CD4-positive, alpha-beta T cell (primary cell): ENCODE measurements around the gene PHTF1. TPM values are rescaled to one million over a fixed set of nuclear protein-coding genes. Genes with fewer than 3 reads are reported as not detected.
A peak's percentile ranks its signal among the peaks of the same experiment; 100 is the strongest.

Experiments used
- ATAC-seq: fragments of 200-7000 bp; cut with Tn5 transposase; one replicate; pipeline ENCODE4 v1.10.0; 2022; ENCODE audit warnings: mild to moderate bottlenecking; ENCODE audit not compliant: poor library complexity
- CTCF ChIA-PET: fragments of 350-600 bp; sonication (Branson Sonifier 250); formaldehyde crosslinking; loops from one replicate; lab custom pipeline; 2021; ENCODE audit warnings: antibody characterized with exemption, inconsistent platforms; lab: Charles Lee
- POLR2A ChIA-PET: fragments of 350-600 bp; sonication (Branson Sonifier 250); formaldehyde crosslinking; loops from one replicate; lab custom pipeline; 2021; ENCODE audit warnings: antibody characterized with exemption, inconsistent platforms; lab: Charles Lee
- DNase-seq, 14 experiments: peaks; one replicate each; pipeline ENCODE4 v3.0.0-alpha.2; 2013 to 2020; ENCODE audit warnings: mixed read lengths in 2 of 14
- H3K27ac ChIP-seq, 2 donors: one replicate each; pipeline versions ENCODE4 v1.5.1 to v1.7.0; 2013; ENCODE audit warnings: low read length in 2 of 2, low read depth in 1 of 2, mild to moderate bottlenecking in 1 of 2
- H3K27me3 ChIP-seq, 2 experiments: 1 replicate in 1 of 2; 2 replicates in 1 of 2; pipeline versions ENCODE4 v1.6.1 to v1.7.0; 2013; ENCODE audit warnings: low read length in 2 of 2, control low read depth in 1 of 2, mild to moderate bottlenecking in 1 of 2, moderate library complexity in 1 of 2; ENCODE audit not compliant: insufficient read depth in 2 of 2, control insufficient read depth in 1 of 2
- H3K36me3 ChIP-seq: one replicate; pipeline ENCODE4 v1.6.1; 2013; ENCODE audit warnings: low read length, control low read depth; ENCODE audit not compliant: insufficient read depth
- H3K4me1 ChIP-seq: one replicate; pipeline ENCODE4 v1.6.1; 2013; ENCODE audit warnings: low read length, control low read depth; ENCODE audit not compliant: insufficient read depth
- H3K4me3 ChIP-seq: one replicate; pipeline ENCODE4 v1.5.1; 2013; ENCODE audit warnings: mild to moderate bottlenecking, low read length, moderate library complexity
- H3K9me3 ChIP-seq, 2 experiments: 1 replicate in 1 of 2; 2 replicates in 1 of 2; pipeline versions ENCODE4 v1.6.1 to v1.7.0; 2013; ENCODE audit warnings: low read length in 2 of 2, mild to moderate bottlenecking in 2 of 2, control low read depth in 1 of 2, moderate library complexity in 1 of 2; ENCODE audit not compliant: control insufficient read depth in 1 of 2, insufficient read depth in 1 of 2
- H3K27ac Mint-ChIP-seq: one replicate; pipeline ENCODE4 v1.8.0; 2020; ENCODE audit warnings: mixed read lengths
- H3K27me3 Mint-ChIP-seq: one replicate; pipeline ENCODE4 v1.8.0; 2021; ENCODE audit warnings: mixed read lengths
- H3K36me3 Mint-ChIP-seq: one replicate; pipeline ENCODE4 v1.8.0; 2021; ENCODE audit warnings: low read depth, mixed read lengths
- H3K4me1 Mint-ChIP-seq: one replicate; pipeline ENCODE4 v1.8.0; 2021; ENCODE audit warnings: low read depth, mixed read lengths
- H3K4me3 Mint-ChIP-seq: one replicate; pipeline ENCODE4 v1.8.0; 2020; ENCODE audit warnings: mild to moderate bottlenecking, mixed read lengths
- H3K9me3 Mint-ChIP-seq: one replicate; pipeline ENCODE4 v1.8.0; 2020; ENCODE audit warnings: mixed read lengths
- intact Hi-C, 2 experiments: fragments of 100-400 bp; cut with DNase I in 1 of 2; cut with micrococcal nuclease in 1 of 2; formaldehyde crosslinking; loops; one replicate each; pipeline versions ENCODE4 v1.15.1 to v1.9.0; 2023 to 2025; cut with DNase I, micrococcal nuclease
- total RNA-seq, 174 experiments: library from RNA in 2 of 174; stranded (reverse) in 2 of 174; gene quantifications; one replicate each; pipeline ENCODE4 v1.2.3 and lab custom pipeline; 2021 to 2026
- TF ChIP-seq, protein P1 (sequence below): fragments of 200-600 bp; IDR thresholded peaks from one replicate; pipeline ENCODE4 v1.8.0; 2022; ENCODE audit warnings: antibody characterized with exemption, mild to moderate bottlenecking

The PHTF1 gene
- total RNA-seq, 2 experiments from 2014 or later = 3.1 to 4.0 TPM

DNA sequence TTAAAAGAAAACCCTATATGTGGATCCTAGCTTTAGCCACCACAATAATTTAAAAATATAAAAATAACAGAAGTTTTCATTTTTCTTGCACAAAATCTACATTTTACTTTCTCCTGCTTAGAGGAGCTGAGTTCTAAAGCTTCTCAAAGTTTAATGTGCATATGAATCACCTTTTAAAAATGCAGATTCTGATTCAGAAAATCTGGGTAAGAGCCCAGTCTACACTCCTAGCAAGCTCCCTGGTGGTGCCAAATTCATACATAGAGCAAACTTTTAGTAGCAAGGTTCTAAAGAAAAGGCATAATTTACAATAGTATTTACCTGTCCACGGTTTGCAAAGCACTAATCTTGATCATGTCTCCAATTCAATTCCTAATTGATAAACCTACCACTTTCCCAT lies 33.7 kb upstream of the PHTF1 start:
- Mint-ChIP-seq H3K27ac (peak overlapping the region; percentile 70), H3K27me3 (no peaks in the 10 kb centered on the region), H3K9me3 (no peaks in the 10 kb centered on the region), H3K4me1 (peaks cover 92% of the 10 kb centered on the region), H3K4me3 (no peak overlapping the region), H3K36me3 (peaks cover 79% of the 10 kb centered on the region)
- intact Hi-C loops = no loop called here
- TF ChIP-seq, protein P1, sequence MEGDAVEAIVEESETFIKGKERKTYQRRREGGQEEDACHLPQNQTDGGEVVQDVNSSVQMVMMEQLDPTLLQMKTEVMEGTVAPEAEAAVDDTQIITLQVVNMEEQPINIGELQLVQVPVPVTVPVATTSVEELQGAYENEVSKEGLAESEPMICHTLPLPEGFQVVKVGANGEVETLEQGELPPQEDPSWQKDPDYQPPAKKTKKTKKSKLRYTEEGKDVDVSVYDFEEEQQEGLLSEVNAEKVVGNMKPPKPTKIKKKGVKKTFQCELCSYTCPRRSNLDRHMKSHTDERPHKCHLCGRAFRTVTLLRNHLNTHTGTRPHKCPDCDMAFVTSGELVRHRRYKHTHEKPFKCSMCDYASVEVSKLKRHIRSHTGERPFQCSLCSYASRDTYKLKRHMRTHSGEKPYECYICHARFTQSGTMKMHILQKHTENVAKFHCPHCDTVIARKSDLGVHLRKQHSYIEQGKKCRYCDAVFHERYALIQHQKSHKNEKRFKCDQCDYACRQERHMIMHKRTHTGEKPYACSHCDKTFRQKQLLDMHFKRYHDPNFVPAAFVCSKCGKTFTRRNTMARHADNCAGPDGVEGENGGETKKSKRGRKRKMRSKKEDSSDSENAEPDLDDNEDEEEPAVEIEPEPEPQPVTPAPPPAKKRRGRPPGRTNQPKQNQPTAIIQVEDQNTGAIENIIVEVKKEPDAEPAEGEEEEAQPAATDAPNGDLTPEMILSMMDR = no peak
- H3K27ac ChIP-seq = peak overlapping the region in 1 of 2 donors; percentile 61
- no peak overlapping the region for H3K4me3 ChIP-seq
- H3K4me1 ChIP-seq = peaks cover 20% of the 10 kb centered on the region
- CTCF ChIA-PET = interaction anchor here (1.1 kb wide), 1 partner anchor 720 kb away, joined by 3 read pairs; the partner anchor contains the start of gene LRIG2
- H3K9me3 ChIP-seq = no peaks in the 10 kb centered on the region
- peaks cover 35% of the 10 kb centered on the region for H3K36me3 ChIP-seq
- DNase-seq (no peak), ATAC-seq (no peak)
- POLR2A ChIA-PET = interaction anchor here (1.4 to 1.7 kb wide), 4 partner anchors 9 to 19 kb away, joined by 3 to 11 read pairs (median 8); partner anchors contain the start of gene RSBN1
- no peaks in the 10 kb centered on the region for H3K27me3 ChIP-seq

DNA sequence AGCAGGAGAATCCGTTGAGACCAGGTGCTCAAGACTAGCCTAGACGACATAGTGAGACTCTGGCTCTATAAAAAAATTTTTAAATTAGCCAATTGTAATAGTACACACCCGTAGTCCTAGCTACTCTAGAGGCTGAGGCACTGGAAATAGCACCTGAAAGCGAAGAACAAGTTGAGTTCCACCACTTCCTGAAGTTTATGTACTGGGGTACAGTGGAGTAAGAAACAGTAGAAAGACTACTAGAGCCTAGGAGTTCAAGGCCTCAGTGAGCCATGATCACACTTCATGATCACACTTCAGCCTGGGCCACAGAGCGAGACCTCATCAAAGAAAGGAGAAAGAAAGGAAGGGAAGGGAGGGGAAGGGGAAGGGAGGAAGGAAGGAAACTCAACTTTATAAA lies 33.2 kb upstream of the PHTF1 start:
- no peaks in the 10 kb centered on the region for H3K27me3 Mint-ChIP-seq
- peaks cover 31% of the 10 kb centered on the region for H3K36me3 ChIP-seq
- POLR2A ChIA-PET = interaction anchor here (0.6 to 1.7 kb wide), 5 partner anchors 9 to 72 kb away, joined by 3 to 11 read pairs (median 6); partner anchors contain the start of gene RSBN1
- H3K36me3 Mint-ChIP-seq = peaks cover 74% of the 10 kb centered on the region
- no peak overlapping the region for H3K4me3 ChIP-seq
- DNase-seq (peak in 3 of 14 experiments; percentile 28 to 55 (median 35)), ATAC-seq (peak; percentile 71)
- TF ChIP-seq, protein P1 = no peak
- H3K9me3 Mint-ChIP-seq = no peaks in the 10 kb centered on the region
- no peaks in the 10 kb centered on the region for H3K9me3 ChIP-seq
- H3K27ac ChIP-seq = peak overlapping the region in 1 of 2 donors; percentile 61
- H3K4me3 Mint-ChIP-seq = peak overlapping the region; percentile 36
- peaks cover 20% of the 10 kb centered on the region for H3K4me1 ChIP-seq
- H3K27ac Mint-ChIP-seq = peak overlapping the region; percentile 70
- no peaks in the 10 kb centered on the region for H3K27me3 ChIP-seq
- CTCF ChIA-PET = interaction anchor here (0.8 to 1.1 kb wide), 3 partner anchors 9 to 720 kb away, joined by 3 to 5 read pairs (median 3); partner anchors contain the start of gene LRIG2
- intact Hi-C loops = no loop called here
- peaks cover 92% of the 10 kb centered on the region for H3K4me1 Mint-ChIP-seq

DNA sequence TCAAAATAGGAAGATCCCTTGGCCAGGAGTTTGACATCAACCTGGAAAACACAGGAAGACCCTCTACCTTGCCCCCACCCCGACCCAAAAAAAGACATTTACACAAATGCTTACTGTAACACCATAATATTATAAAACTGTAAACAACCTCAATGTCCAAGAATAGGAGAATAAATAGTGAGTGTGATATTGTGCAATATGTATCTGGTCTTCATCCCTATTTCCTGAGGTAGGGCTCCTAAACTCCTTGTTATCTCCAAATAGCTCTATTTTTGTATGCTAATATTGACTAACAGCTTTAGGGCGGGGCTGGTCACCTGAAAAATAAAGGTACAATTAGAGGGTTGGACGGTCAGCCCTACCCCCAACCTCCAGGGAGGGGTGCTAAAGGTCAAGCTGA lies 29.5 kb upstream of the PHTF1 start:
- Histone ChIP-seq H3K27me3 (no peaks in the 10 kb centered on the region), H3K27ac (no peak overlapping the region), H3K9me3 (no peaks in the 10 kb centered on the region), H3K4me1 (peaks cover 33% of the 10 kb centered on the region), H3K36me3 (peaks cover 7% of the 10 kb centered on the region), H3K4me3 (no peak overlapping the region)
- intact Hi-C loops = no loop called here
- DNase-seq (no peak), ATAC-seq (no peak)
- POLR2A ChIA-PET = interaction anchor here (0.8 to 2.7 kb wide), 2 partner anchors 20 to 23 kb away, joined by 3 to 10 read pairs; partner anchors contain the start of gene RSBN1
- Mint-ChIP-seq H3K27me3 (no peaks in the 10 kb centered on the region), H3K4me3 (no peak overlapping the region), H3K4me1 (peaks cover 82% of the 10 kb centered on the region), H3K27ac (peak overlapping the region; percentile 53), H3K9me3 (no peaks in the 10 kb centered on the region), H3K36me3 (peaks cover 44% of the 10 kb centered on the region)
- TF ChIP-seq, protein P1 = no peak
- CTCF ChIA-PET = interaction anchor here (1.4 kb wide), 1 partner anchor 29 kb away, joined by 3 read pairs; no protein-coding TSS in a partner anchor
